OCI-LY1 (cell line): ENCODE measurements around the gene CLEC16A.

Experiments
- CTCF ChIP-seq: fragments of 200-600 bp; sonication (generic), shearing (Covaris generic); IDR thresholded peaks from 2 replicates; pipeline ENCODE4 v1.5.1; 2017; ENCODE audit warnings: mild to moderate bottlenecking, antibody characterized with exemption, low read length, moderate library complexity, mixed read lengths
- EZH2 ChIP-seq: fragments of 200-600 bp; sonication (generic), shearing (Covaris generic); IDR thresholded peaks from 2 replicates; pipeline ENCODE4 v1.8.0; 2017; ENCODE audit warnings: borderline replicate concordance, mixed run types, mild to moderate bottlenecking, antibody characterized with exemption, low read length, moderate library complexity, mixed read lengths

DNA sequence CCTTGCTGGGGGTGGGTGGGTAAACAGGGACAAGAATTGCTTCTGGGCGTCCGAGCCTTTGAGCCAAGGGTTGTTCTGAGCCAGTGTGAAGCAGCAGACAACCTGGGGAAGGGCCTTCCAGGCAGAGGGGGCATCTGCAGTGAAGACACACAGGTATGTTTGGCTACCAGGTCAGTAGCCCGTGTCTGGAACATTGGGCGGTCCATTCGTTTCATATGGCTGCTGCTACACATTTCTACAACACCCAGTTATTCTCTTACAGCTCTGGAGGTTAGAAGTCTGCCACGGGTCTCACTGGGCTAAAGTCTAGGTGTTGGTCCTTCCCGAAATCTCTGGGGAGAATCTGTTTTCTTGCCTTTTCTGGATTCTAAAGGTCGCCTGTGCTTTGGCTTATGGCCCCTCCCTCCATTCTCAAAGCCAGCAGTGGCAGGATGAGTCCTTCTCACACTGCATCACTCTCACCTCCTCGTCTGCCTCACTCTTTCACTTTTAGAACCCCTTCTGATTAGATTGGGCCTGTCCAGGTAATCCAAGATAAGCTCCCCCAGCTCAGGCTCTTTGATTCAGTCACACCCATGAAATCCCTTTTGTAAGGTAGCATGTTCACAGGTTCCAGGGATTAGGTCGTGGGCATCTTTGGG is 136.1 kb downstream of the CLEC16A start:
- TF ChIP-seq CTCF, result no peak
- no peak for TF ChIP-seq EZH2
